H4 (cell line): Measurements from ENCODE around the gene PCDH1. TPM values are rescaled to one million over a fixed set of nuclear protein-coding genes. Genes with fewer than 3 reads are reported as not detected.

Source experiments
- DNase-seq: peaks from one replicate; pipeline ENCODE4 v3.0.0-alpha.2; 2015; ENCODE audit warnings: low spot score
- total RNA-seq: library from RNA; depleted of rRNA; stranded (reverse); fragments of >200 nt; shearing (Covaris generic); gene quantifications from 2 replicates; pipeline ENCODE4 v1.2.3, GENCODE V29; 2014

The PCDH1 gene
- total RNA-seq, 1 experiment from 2014 or later, result 1.2 TPM

DNA sequence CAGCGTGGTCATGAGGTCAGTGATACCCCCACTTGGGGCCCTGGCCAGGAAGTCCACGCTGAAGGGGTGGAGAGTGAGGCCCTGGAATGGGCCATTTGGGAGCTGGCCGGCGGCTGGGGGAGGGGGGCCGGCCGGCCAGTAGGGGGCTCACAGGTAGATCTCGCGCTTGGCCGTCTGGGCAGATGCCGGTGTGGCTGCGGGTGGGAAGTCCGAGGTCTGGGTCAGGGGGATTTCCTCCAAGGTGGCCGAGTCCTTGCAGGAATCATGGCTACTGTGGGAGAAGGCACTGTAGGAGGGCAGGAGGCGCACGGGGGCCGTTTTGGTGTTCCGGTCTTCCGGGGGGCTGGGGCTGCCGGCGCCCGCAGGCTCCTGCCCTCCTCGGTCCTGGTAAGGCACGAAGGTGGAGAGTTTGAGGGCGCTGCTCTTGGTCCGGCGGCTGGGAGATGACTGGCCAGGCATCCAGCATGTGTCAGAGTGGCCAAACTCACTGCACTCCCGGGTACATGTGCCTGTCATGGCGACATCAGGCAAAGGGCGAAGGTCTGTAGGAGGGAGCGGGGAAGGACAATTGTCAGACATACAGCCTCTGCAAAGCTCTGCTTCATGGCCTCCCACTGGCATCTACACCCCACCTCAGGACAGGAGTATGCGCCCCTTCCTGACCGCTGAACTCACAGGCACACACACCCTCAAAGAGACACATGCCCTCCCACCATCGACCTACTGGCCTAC lies 24.1 kb downstream of the PCDH1 start:
- DNase-seq, result no peak

DNA sequence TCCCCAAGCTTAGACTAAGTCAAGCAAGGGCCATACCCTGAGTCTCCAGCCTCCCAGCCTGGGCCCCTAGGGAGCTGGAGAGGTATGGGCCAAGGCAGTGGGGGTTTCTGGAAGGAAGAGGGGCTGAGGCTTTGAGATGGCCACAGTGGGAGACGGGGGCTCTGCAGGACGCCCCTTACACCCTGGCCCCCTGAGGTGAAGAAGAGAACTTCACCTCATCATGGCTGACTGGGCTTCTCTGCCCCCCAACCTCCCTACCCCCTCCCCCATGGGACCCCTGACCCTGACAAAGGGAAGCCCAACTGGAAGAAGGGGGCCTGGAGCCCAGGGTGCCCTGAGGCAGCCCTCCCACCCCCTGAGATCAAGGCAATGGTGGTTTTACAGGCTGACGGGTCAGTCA lies 25.8 kb downstream of the PCDH1 start:
- DNase-seq, result no peak

DNA sequence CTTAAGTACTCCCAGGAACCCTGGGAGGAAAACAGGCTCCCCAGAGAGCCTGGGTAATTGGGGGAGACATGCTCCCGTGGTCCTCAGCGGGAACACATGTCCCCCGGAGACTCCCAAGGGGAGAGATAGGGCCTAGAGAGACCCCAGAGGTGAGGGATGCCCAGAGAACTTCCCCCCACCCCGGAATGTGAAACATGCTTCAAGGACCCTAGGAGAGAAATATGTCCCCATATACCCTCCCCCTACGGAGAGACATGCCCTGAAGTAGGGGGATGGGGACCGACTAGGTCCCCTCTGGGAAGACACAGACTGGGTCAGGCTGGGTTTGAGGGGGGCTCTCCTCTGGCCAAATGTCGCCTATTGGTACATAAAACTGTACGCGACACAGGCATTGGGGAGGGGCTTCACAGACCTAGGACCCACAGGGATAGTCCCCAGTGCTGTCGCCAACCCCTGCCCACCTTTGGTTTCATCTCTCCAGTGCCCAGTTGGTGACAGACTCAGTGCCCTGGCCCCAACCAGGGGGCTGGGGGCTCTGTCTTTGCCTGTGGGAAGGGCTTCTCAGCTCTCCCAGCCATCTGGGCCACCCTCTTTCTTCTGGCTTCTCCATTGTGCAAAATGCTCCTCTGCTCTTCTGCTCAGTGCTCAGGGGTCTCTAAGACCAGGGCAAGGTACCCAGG lies 26.9 kb downstream of the PCDH1 start:
- DNase-seq, result no peak

DNA sequence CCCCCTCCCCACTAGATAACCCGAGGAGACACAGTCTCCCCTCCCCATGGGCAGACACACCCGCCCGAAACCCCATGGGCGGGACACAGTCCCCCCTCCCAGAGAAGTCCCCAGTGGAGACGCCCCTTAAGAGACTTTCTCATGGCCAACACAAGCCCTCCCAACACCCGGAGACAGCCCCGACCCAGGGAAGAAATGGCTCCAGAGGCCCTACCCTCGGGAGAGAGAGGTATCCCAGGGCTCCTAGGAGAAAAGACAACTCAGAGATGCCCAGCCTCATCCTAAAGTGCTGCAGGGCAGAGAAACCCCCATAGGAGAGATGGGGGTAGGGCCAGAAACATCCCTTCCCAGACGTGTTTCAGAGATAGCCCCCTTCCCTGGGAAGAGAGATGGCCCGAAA lies 27.4 kb downstream of the PCDH1 start:
- no peak for DNase-seq

DNA sequence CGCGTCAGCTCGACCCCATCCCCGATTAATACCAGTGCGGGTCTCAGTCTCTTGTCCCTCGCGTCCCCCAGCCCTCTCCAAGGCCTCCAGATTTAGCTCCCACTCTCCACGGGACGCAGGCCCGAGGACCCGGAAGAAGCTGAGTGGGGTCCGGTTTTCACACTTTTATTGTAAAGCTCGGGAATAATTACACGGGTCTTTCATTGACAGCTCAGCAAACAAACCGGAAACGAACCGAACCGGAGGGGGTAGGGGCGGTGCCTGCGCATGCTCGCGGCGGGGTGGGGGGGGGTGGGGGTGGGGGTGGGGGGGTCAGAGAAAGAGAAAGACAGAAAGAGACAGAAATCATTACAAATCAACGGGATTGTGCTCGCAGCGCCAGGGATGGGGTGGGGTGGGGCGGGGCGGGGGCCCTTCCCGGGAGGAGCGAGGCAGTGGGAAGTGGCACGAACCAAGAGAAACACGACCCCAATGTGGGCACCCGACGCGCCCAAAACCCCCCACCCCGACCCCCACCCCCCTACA lies 27.9 kb downstream of the PCDH1 start:
- DNase-seq, result peak; percentile 25

DNA sequence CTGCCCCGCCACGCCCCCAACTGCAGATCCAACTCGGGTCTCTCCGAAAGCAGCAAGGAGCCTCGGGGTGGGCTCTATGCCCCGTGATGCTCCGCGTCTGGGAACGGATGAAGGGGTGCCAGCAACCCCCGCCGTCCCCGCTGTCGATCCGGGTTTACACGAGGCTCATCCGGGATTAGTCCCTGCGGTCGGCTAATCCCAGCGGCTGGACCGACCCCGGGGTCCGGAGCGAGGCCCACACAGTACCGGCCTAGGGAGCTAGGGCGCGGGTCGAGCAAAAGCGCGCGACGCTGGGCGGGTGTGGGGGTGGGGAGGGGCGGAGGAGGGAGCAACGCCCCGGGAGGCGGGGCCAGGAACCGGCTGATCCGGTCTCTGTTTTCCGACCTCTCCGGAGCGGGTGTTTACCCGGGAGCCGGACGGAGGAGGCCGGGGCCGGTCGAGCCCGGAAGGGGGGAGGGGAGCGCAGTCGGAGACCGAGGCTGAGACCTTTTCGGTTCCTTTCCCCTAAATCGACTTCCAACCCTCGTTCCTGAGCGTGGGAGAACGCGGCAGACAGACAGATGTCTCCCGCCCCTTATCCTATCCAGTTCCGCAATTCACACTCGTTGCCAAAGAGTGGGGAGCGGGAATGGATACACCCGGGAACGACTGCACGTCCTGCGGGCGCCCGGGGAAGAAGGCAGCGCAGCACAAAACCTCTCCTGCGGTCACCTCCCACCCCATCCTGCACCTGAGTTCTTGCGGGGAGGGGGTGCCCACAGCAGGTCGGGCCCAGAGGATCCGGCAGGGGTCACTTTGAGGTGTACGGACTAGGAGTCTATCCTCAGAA lies 28.6 kb downstream of the PCDH1 start:
- peak; percentile 62 for DNase-seq

DNA sequence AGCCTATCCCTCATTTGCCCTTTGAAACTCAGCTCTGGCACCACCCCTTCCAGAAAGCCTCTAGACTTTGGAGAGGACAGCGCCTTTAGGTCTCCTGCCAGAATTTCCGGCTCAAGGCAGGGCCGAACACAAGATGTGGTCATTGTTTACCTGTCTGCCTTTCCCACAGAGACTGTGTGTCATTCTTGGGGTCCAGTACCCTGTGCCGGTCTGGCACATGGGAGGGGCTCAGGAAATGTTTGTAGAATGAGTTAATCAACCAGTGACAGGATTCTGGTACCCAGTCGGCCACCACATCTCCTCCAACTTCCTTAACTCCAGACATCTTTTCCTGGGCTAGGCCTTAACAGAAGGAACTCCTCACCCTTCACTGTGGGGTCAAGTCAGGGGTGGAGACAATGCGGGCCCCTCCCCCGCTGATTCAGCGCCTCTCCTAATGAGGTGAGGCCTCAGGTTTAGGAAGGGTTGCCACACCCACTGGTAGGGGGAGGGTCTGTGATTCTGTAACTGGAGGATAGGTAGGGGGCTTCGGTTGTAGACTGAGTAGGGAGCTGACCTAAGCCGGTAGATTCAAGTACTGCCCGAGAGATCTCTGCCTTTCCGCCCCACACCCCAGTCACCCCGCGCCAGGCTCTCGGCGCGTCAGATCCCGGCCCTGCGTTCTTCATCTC lies 29.3 kb downstream of the PCDH1 start:
- peak; percentile 96 for DNase-seq

DNA sequence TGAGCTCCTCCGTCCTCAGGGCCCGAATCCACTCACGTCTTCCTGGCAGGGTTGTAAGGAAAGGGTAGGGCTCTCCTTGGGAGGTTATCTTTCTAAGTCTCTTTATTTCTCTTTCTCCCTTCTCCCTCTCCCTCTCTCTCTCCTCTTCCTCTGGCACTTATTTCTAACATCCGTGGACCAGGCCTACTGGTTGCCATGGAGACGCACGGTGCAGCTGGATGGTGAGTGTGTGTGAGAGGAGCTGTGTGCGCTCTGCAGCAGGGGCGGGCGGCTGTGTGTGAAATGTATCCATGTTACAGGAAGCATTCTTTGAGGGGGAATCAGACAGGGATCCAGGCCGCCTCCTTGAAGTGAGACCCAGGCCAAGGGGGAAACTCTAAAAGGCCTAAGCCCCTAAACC lies 32.2 kb downstream of the PCDH1 start:
- peak; percentile 27 for DNase-seq

DNA sequence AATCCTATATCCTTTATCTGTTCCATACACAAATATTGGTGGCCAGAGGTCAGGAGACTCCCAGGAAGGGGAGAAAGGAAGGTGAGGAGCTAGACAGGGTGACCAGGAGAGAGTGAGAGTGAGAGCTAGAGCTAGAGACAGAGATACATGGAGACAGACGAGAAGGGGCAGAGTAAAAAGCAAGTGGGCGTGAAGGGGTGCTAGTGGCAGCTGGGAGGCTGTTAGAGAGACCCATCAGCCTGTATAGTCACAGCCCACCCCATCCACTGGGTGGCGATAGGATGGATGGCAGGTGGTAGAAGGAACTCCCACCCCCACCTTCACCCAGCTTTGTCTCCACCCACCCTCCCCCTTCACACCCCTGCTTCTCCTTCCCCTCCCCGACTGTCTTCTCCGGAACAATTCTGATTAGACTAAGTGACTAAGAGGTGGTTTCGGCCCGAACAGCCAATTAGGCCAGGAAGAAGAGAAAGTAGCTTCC lies 32.8 kb downstream of the PCDH1 start:
- peak; percentile 11 for DNase-seq

DNA sequence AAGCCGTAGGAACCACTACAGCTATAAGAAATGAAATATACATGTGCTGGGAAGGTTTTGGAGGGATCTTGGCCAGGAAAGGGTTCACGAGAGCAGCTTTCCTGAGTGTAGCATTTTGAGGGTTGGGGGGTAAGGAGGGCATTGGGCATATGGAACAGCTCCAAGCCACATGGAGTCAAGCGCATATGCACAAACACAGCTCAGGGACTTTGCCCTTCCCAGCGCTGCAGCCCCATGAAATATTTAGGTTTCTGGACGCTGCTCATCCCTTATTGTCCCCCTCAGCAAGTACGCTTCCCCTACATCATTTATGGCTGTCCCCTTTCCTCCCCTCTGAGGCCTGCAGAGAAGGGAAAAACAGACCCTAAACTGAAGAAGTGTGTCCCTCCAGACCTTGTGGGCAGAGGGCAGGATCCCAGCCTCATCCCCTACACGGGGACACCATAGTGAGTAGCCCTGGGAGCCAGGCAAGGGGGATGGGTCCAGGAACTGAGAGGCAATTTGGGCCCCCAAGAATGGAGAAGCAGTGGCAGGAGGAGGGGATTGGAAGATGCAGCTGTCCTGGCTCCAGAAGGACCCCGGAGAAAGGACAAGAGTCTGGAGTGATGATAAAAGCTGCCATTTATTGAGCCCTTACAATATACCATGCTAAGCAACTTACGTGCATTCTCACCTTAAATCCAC lies 33.7 kb downstream of the PCDH1 start:
- no peak for DNase-seq

DNA sequence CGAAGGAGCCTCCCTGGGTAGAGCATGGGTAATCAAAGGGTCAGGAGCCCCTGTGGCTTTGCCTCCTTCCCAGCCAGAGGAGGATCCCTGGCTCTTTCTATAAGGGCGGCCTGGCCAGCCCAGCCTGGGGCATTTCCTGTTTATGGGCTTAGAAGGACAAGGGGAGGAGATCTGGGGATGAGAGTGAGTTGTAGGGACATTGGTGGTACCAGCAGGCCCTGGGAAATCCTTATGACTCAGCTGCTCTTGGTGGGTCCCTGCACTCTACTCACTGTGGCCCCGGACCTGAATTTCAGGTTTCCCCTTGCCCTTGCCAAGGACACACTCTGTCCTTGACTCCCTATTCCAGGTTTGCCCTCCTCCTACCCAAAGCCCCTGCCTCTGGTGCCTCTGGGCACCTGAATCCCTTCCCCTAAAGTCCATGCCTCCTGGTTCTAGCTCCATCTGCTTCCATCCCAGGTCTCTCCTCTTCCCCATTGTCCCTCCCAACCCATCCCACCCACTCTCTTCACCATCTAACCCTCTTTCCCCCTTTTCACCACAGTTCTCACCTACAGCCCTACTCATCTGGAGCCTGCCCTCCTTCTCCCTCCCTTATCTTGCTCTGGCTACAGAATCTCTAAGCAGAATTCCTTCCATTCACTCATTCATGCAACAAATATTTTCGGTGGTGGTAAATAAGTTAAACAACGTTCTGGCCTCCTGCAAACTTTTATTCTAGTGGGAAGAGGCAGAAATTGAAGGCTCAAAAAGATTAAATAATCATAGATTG lies 34.9 kb downstream of the PCDH1 start:
- peak; percentile 56 for DNase-seq

DNA sequence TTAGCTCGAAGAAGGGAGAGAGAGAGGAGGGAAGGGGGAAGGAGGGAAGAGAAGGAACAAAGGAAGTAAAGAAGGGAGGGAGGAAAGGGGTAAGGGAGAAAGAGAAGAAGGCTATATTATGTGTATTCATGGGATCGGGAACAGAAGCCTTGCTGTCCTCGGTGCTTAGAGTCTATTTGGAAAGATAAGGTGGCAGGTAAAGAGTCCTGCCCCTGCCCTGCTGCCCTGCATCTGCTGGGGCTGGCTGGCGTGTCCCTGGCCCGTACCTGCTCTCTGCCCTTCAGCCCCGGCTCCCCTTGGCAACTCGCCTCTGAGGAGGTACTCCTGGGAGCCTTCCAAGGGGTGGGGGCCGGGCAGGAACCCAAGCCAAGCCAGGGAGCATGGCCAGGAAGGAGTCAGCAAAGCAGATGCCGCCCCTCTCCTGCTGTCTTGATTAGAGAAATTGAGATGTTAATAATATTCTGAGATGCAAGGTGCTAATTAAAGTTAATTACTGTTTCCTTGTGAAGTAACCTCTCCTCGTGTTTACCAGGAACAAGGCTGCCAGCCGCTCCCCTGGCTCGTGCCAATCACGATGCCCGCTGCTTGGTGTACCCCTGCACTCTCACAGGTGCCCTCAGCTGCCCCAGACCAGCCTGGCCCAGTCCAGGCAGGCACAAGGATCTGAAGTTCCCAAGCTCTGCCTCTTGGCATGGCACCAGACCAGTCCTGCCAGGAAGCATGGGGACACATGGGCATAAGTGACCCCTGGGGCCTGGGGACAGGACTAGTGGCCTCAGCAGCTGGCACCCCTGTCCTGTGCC lies 36.6 kb downstream of the PCDH1 start:
- no peak for DNase-seq

DNA sequence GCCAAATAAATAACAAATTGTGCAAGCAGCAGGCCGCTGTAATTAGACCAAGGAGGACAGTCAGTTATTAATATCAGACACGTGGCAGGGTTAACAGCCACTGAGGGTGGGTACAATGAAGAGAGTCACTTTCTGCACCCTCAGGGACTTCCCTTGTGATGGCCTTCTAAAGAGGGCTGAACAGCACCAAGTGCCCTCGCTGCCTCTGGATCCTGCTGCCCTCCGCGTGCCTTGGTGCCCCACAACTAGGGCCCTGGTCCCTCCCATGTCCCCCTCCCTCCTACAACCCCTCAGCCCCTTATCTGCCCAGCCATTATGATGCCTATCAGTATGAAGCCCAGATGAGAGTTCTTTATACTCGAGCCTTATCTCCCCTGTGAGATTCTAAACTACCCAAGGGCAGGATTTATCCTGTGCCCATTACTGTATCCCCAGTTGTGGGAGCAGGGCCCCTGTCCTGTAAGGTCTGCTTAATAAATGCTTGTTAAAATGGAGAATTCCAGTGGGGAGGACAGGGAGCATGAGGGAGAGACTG lies 37.3 kb downstream of the PCDH1 start:
- DNase-seq, result no peak

DNA sequence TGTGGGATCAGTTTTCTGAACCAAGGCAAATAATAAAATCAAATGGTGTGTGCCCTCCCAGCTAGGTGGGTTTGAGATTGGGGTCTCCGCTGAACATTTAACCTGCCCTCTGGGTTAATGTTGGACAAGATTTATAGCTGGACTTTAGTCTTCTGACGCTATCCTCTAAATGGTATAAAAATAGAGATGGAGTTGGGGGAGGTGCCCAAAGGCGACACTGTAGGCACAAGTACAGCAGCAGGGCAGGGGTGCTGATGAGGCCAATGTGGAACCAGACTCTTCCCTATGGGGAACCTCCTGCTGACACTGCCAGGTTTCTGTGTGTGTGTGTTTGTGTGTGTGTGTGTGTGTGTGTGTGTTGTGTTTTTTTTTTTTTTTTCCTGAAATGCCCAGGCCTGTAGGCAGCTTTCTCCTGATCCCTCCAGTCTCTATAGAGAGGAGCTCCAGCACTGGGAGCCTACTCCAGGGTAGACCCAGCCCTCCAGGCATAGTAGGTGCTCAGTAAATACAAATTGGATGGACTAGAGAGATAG lies 37.9 kb downstream of the PCDH1 start:
- DNase-seq, result no peak

DNA sequence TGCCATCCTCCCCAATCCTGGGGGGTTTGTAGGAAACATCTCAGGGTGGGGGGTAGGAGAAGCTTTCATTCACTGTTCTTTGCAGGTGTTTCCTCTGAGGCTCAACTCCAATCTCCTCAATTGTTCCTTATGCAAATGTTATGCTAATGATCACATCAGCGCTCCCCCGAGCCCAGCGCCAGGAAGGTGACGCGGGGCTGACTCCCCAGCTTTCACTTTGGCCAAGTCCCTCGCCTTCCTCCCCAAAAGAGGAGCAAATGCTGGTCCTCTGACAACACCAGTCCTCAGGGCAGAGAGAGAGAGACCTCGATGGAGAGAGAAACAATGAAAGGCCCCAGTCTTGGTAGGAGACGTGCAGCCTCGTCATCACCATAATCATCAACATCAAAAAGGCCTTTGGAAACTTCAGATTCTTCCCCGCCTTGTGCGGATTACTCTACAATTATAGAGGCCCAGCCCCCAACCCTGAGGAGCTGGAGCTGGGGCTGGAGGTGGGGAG lies 39.1 kb downstream of the PCDH1 start:
- DNase-seq, result no peak

DNA sequence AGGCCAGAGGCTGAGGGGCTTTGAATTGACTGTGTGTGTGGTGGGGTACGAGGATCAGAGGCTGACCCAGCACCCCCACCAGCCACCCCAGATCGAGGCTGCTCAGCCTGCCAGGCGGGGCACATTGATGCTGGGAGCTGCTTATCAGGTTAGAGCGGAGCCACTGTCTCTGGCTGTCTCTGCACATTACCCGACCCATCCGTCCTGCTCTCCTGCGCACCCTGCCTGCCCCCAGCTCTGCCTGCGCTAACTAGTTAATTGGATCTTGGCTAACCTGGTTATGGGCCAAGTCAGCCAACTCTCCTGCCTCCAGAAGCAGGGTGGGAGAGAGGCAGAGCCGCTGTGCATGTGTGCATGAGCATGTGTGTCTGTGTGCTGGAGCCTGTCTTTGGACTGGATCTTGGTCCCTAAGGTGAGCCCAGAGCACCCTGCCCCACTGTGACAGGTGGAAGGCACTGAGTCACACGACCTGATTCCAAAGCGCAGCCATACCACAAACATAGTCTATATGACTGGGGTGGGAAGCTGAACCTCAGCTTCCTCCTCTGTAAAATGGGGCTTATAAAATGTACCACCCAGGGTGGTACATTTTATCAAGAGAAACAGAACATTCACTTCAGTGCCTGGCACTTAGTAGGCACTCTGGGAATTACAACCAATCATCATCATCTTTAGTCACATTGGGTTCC lies 39.7 kb downstream of the PCDH1 start:
- no peak for DNase-seq

DNA sequence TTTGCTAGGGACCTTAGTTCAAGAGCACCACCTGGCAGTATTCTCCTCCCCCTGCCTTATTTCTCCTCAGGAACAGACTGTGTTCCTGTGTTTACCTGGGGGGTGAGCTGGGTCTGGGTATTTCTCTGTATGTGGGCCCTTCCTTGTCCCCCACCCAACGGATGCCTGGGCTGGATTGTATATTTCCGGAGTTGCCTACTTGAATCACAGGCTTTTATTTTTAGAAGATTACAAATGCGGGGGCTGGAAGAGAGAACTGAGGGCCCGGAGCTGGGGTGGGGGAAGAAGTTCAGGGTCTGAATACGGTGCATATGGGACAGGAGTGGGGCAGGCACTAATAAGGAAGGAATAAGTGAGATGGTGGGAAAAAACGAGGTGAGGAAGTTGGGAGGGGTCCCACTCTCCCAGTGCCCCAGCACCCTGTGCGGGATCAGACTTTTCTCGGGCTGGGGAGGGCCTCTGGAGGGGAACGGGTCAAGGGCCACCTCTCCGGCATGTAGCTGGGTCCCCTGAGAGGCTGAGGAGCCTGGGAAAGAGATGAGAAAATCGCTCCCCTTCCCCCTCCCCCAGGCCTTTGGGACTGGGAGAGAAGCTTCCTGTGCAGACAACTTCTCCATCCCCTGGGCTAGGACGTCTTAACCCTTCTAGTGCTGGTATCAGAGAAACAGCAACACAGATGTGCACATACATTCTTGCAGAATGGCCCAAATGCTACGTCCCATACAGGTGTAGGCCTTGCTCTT lies 42.1 kb downstream of the PCDH1 start:
- no peak for DNase-seq
